HepG2 (cell line): ENCODE results near the gene OOSP3. TPM values are rescaled to one million over a fixed set of nuclear protein-coding genes. Genes with fewer than 3 reads are reported as not detected.

Experiments
- ATAC-seq: fragments of 200-7000 bp; cut with Tn5 transposase; 3 replicates; pipeline ENCODE4 v1.9.1; 2020; ENCODE audit warnings: mild to moderate bottlenecking, moderate library complexity
- BruUV-seq: library from RNA; stranded (reverse); fragments of 400-500 nt; replicated peaks from 2 replicates; lab custom pipeline; 2021; lab: Mats Ljungman, UMichigan
- CTCF ChIA-PET: fragments of 300-600 bp; formaldehyde crosslinking; extraction: SDS; loops from one replicate; lab custom pipeline; 2021; ENCODE audit warnings: low total read pairs, inconsistent platforms, low intra/inter-chr PET ratio; lab: Yijun Ruan, JAX
- POLR2A ChIA-PET: fragments of 350-600 bp; sonication (Branson Sonifier 250); formaldehyde crosslinking; loops from one replicate; lab custom pipeline; 2020; ENCODE audit warnings: antibody characterized with exemption, inconsistent platforms; lab: Yijun Ruan, JAX
- DNase-seq: peaks from one replicate; pipeline ENCODE4 v3.0.0-alpha.2; 2015; ENCODE audit warnings: low spot score
- FAIRE-seq: peaks from 3 replicates; lab custom pipeline; 2011; peaks lifted over from hg19 to GRCh38; lab: Jason Lieb, UNC
- H2AFZ ChIP-seq: one replicate; pipeline ENCODE4 v1.6.1; 2011; ENCODE audit warnings: low read length, inconsistent platforms
- H3K27ac ChIP-seq: fragments of 300-600 bp; 3 replicates; pipeline ENCODE4 v1.8.0; 2011; ENCODE audit warnings: mixed run types, mild to moderate bottlenecking, mixed read lengths, low read length, inconsistent platforms; ENCODE audit not compliant: insufficient read depth; ENCODE audit errors: extremely low read length
- H3K27me3 ChIP-seq, 2 experiments: fragments of 200-600 bp in 1 of 2; 2 replicates in 1 of 2; 3 replicates in 1 of 2; pipeline versions ENCODE4 v1.6.0 to v1.8.0; 2011; ENCODE audit warnings: low read length in 2 of 2, mild to moderate bottlenecking in 2 of 2, moderate library complexity in 2 of 2, inconsistent platforms in 1 of 2; ENCODE audit not compliant: insufficient read depth in 2 of 2, control insufficient read depth in 1 of 2
- H3K36me3 ChIP-seq, 2 experiments: fragments of 200-600 bp in 1 of 2; replicated peaks in 1 of 2; 2 replicates in 1 of 2; 3 replicates in 1 of 2; pipeline versions ENCODE4 v1.5.1 to v1.8.0; 2011; ENCODE audit warnings: low read length in 2 of 2, inconsistent platforms in 1 of 2; ENCODE audit not compliant: insufficient read depth in 2 of 2, control insufficient read depth in 1 of 2
- H3K4me1 ChIP-seq: 2 replicates; pipeline ENCODE4 v1.5.1; 2012; ENCODE audit warnings: low read length, inconsistent platforms; ENCODE audit not compliant: insufficient read depth
- H3K4me2 ChIP-seq: 2 replicates; pipeline ENCODE4 v1.6.0; 2011; ENCODE audit warnings: low read depth, low read length, inconsistent platforms
- H3K4me3 ChIP-seq, 3 experiments: fragments of 200-600 bp in 1 of 3; sonication (generic), shearing (Covaris generic) in 1 of 3; replicated peaks in 1 of 3; 2 replicates each; pipeline ENCODE4 v1.5.1; 2011 to 2016; ENCODE audit warnings: low read length in 3 of 3, inconsistent platforms in 2 of 3, low read depth in 2 of 3, mild to moderate bottlenecking in 2 of 3, control low read depth in 1 of 3, mixed read lengths in 1 of 3; ENCODE audit not compliant: insufficient read depth in 1 of 3
- H3K79me2 ChIP-seq: one replicate; pipeline ENCODE4 v1.6.1; 2011; ENCODE audit warnings: low read length, inconsistent platforms; ENCODE audit not compliant: insufficient read depth
- H3K9ac ChIP-seq: 2 replicates; pipeline ENCODE4 v1.6.0; 2011; ENCODE audit warnings: mild to moderate bottlenecking, low read depth, low read length, inconsistent platforms; ENCODE audit not compliant: insufficient read depth
- H3K9me3 ChIP-seq: 2 replicates; pipeline ENCODE4 v1.5.1; 2012; ENCODE audit warnings: mild to moderate bottlenecking, low read length
- H4K20me1 ChIP-seq: 2 replicates; pipeline ENCODE4 v1.6.0; 2011; ENCODE audit warnings: inconsistent platforms, mild to moderate bottlenecking, low read length, moderate library complexity; ENCODE audit not compliant: insufficient read depth
- ATM ChIP-seq: fragments of 450-650 bp; IDR thresholded peaks from 2 replicates; pipeline ENCODE4 v1.7.1; 2017; ENCODE audit warnings: mild to moderate bottlenecking, borderline replicate concordance
- CBFB ChIP-seq: sonication (generic); formaldehyde crosslinking; IDR thresholded peaks from 2 replicates; pipeline ENCODE4 v1.4.0; 2020; ENCODE audit warnings: missing genetic modification reagents
- CEBPZ ChIP-seq: IDR thresholded peaks from 2 replicates; pipeline ENCODE4 v1.6.1; 2012; ENCODE audit warnings: low read length, improper control_type of control experiment
- HIVEP1 ChIP-seq: sonication (generic); formaldehyde crosslinking; IDR thresholded peaks from 2 replicates; pipeline ENCODE4 v1.4.0; 2020; ENCODE audit warnings: mild to moderate bottlenecking, missing genetic modification reagents
- LRRFIP1 ChIP-seq: sonication (generic); formaldehyde crosslinking; conservative IDR thresholded peaks from 2 replicates; pipeline ENCODE4 v1.4.0; 2020; ENCODE audit warnings: missing genetic modification reagents
- MAFK ChIP-seq, 2 experiments: IDR thresholded peaks in 1 of 2; conservative IDR thresholded peaks in 1 of 2; 2 replicates each; pipeline ENCODE4 v1.6.1; 2011; ENCODE audit warnings: improper control_type of control experiment in 2 of 2, low read length in 2 of 2
- MXD4 ChIP-seq: IDR thresholded peaks from 2 replicates; pipeline ENCODE4 v1.6.1; 2016; ENCODE audit warnings: mild to moderate bottlenecking, missing biosample characterization, missing genetic modification reagents
- NKX3-1 ChIP-seq: sonication (generic); formaldehyde crosslinking; IDR thresholded peaks from 2 replicates; pipeline ENCODE4 v1.5.0; 2020; ENCODE audit warnings: missing genetic modification reagents
- PAXIP1 ChIP-seq: sonication (generic); formaldehyde crosslinking; conservative IDR thresholded peaks from 2 replicates; pipeline ENCODE4 v1.4.0; 2020; ENCODE audit warnings: mild to moderate bottlenecking, missing genetic modification reagents, moderate library complexity
- TCF7L2 ChIP-seq: IDR thresholded peaks from 2 replicates; pipeline ENCODE4 v1.6.1; 2011; ENCODE audit warnings: mild to moderate bottlenecking, low read depth, low read length, moderate library complexity
- ZEB1 ChIP-seq: IDR thresholded peaks from 2 replicates; pipeline ENCODE4 v1.6.1; 2012; ENCODE audit warnings: mild to moderate bottlenecking, low read depth, inconsistent platforms; ENCODE audit not compliant: insufficient replicate concordance
- ZNF549 ChIP-seq: sonication (generic); formaldehyde crosslinking; IDR thresholded peaks from 2 replicates; pipeline ENCODE4 v1.5.0; 2020; ENCODE audit warnings: missing genetic modification reagents
- ZUFSP ChIP-seq: sonication (generic); formaldehyde crosslinking; IDR thresholded peaks from 2 replicates; pipeline ENCODE4 v1.9.0; 2021; ENCODE audit warnings: missing genetic modification reagents, mild to moderate bottlenecking, borderline replicate concordance
- WGBS: methylation state at CpG from one replicate; pipeline ENCODE4 v1.1.6; 2017; ENCODE audit warnings: low lambda C conversion rate; 5-methylcytosine and 5-hydroxymethylcytosine counted together
- in situ Hi-C: cut with HindIII; loops from 2 replicates; pipeline ENCODE4 v1.10.0; 2017; ENCODE audit warnings: low pct_unique_long_range_greater_than_20kb; ENCODE audit not compliant: extremely low pct_ligation_motif_present
- intact Hi-C: fragments of 100-400 bp; cut with micrococcal nuclease; formaldehyde crosslinking; loops from one replicate; pipeline ENCODE4 v1.10.0; 2022; ENCODE audit not compliant: unreplicated experiment
- polyA plus RNA-seq, 8 experiments: library from polyadenylated mRNA; depleted of rRNA in 3 of 8; stranded (reverse) in 7 of 8; unstranded in 1 of 8; fragments of >200 nt; fragmentation: Illumina TruSeq in 4 of 8; extraction: Trizol in 4 of 8; gene quantifications; 2 replicates each; pipeline versions ENCODE4 v1.2.1 to v1.2.3, GENCODE V29; 2011 to 2016; ENCODE audit warnings: low read depth in 4 of 8, missing spikeins in 1 of 8, mixed read lengths in 1 of 8; ENCODE audit not compliant: insufficient read depth in 1 of 8
- total RNA-seq, 5 experiments: library from RNA; depleted of rRNA; stranded (reverse); fragments of >200 nt; fragmentation: Illumina TruSeq; extraction: Trizol; gene quantifications; 2 replicates each; pipeline ENCODE4 v1.2.3, GENCODE V29; 2016; ENCODE audit warnings: low read depth in 1 of 5

Gene OOSP3
- total and polyA plus RNA-seq, 2 of the 13 experiments (the other 11 are each of a cell fraction or from before 2014, with no cell fraction given), result not detected

- no peak overlapping the region for H3K4me2 ChIP-seq
- no peaks in the 10 kb centered on the region for H3K79me2 ChIP-seq
- DNase-seq (no peak), FAIRE-seq (no peak), ATAC-seq (no peak)
- H3K36me3 ChIP-seq, result no peaks in the 10 kb centered on the region
- H4K20me1 ChIP-seq, result no peaks in the 10 kb centered on the region
- WGBS, result 22% methylated on average over 2 of the region's 2 CpGs
- H3K4me1 ChIP-seq, result no peaks in the 10 kb centered on the region
- H3K27me3 ChIP-seq, result no peaks in the 10 kb centered on the region
- in situ Hi-C loops, result no loop called here
- no peak overlapping the region for H3K27ac ChIP-seq
- TF ChIP-seq ZEB1 (no peak), LRRFIP1 (CRISPR knock-in tag) (no peak), HIVEP1 (CRISPR knock-in tag) (no peak), TCF7L2 (no peak), MXD4 (CRISPR knock-in tag) (no peak), MAFK (conservative IDR thresholded peaks at IDR 0.05 in 1 of 2, IDR thresholded peaks at IDR 0.05 in 1 of 2; ENCODE audit: low read length in 2 of 2) (no peak), ZUFSP (CRISPR knock-in tag) (no peak), NKX3-1 (no peak), CEBPZ (no peak), PAXIP1 (CRISPR knock-in tag) (no peak), ATM (no peak), CBFB (no peak), ZNF549 (CRISPR knock-in tag) (no peak)
- ChIA-PET CTCF (no interaction called here), POLR2A (no interaction called here)
- H3K9me3 ChIP-seq, result no peaks in the 10 kb centered on the region
- no peak overlapping the region for H3K9ac ChIP-seq
- no peak overlapping the region for H3K4me3 ChIP-seq
- H2AFZ ChIP-seq, result no peak overlapping the region
- no TSS peak for BruUV-seq
- intact Hi-C loops, result no loop called here
Measured at GRCh38 chr11:59841514-59841913, 37.1 kb upstream of the OOSP3 start.
